HCT116 (cell line): ENCODE measurements around the gene VTI1A.

ENCODE experiments used
- CTCF ChIP-seq, 3 experiments: fragments of 200-600 bp in 1 of 3; sonication (generic) in 1 of 3; IDR thresholded peaks in 2 of 3; conservative IDR thresholded peaks in 1 of 3; 2 replicates each; pipeline ENCODE4 v1.5.1; 2012 to 2017; ENCODE audit warnings: low read depth in 2 of 3, low read length in 2 of 3, antibody characterized with exemption in 1 of 3, borderline replicate concordance in 1 of 3, control low read depth in 1 of 3, mild to moderate bottlenecking in 1 of 3, mixed read lengths in 1 of 3, mixed run types in 1 of 3, moderate library complexity in 1 of 3; ENCODE audit not compliant: insufficient read depth in 1 of 3
- POLR2A ChIP-seq: IDR thresholded peaks from 2 replicates; pipeline ENCODE4 v1.7.0; 2011; ENCODE audit warnings: borderline replicate concordance; ENCODE audit not compliant: insufficient read depth, insufficient read length; ENCODE audit errors: extremely low read depth
- POLR2AphosphoS5 ChIP-seq: IDR thresholded peaks from 2 replicates; pipeline ENCODE4 v1.6.1; 2011; ENCODE audit warnings: mild to moderate bottlenecking, low read depth, low read length, moderate library complexity
- SP1 ChIP-seq: IDR thresholded peaks from 2 replicates; pipeline ENCODE4 v1.6.1; 2012; ENCODE audit warnings: low read depth
- YY1 ChIP-seq: IDR thresholded peaks from 2 replicates; pipeline ENCODE4 v1.6.1; 2011; ENCODE audit warnings: low read length, low read depth, moderate library complexity, mild to moderate bottlenecking; ENCODE audit not compliant: insufficient replicate concordance; ENCODE audit errors: extremely low read depth
- ZFX ChIP-seq: fragments of 450-650 bp; IDR thresholded peaks from 2 replicates; pipeline ENCODE4 v1.6.1; 2017

- no peak for TF ChIP-seq ZFX
- TF ChIP-seq CTCF (IDR thresholded peaks at IDR 0.05 in 2 of 3, conservative IDR thresholded peaks at IDR 0.05 in 1 of 3; ENCODE audit: borderline replicate concordance in 1 of 3, insufficient read depth in 1 of 3, low read depth in 2 of 3, low read length in 2 of 3) = no peak
- no peak for TF ChIP-seq POLR2A
- no peak for TF ChIP-seq YY1
- TF ChIP-seq POLR2AphosphoS5 = no peak
- no peak for TF ChIP-seq SP1
Measured at GRCh38 chr10:112677689-112678088, 230.7 kb downstream of the VTI1A start.
